NCI-H748 treated with DMSO at 0.1 percent for 48 hours (cell line): ENCODE results near the gene NECTIN4.
"Not testable (repeated sequence)": the region's sequence is repeated elsewhere in the genome, so short reads cannot be mapped to it uniquely, and the experiment has no call there.

Source experiments
- DNase-seq: peaks from one replicate; lab custom pipeline; 2025; lab: John Stamatoyannopoulos, UW

Gene NECTIN4

DNA sequence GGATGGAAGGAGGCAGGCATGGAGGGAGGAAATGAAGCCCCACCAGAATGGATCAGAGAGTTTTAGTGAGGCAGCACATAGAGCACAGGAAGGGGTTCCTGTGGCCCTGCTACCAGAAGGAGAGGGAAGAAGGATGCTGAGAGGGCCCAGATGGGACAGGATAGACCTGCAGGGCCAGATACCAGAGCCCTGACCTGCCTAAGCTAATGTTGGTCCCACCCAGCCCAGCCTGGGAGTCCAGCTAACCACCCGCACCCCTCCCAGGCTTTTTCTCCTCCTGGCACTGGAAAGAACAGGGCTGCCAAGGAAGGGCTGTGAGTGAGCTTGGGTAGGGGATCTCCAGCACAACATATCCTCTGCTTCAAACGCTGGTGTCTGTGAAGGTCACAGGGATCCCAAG lies 6.9 kb downstream of the NECTIN4 start:
- no peak for DNase-seq

DNA sequence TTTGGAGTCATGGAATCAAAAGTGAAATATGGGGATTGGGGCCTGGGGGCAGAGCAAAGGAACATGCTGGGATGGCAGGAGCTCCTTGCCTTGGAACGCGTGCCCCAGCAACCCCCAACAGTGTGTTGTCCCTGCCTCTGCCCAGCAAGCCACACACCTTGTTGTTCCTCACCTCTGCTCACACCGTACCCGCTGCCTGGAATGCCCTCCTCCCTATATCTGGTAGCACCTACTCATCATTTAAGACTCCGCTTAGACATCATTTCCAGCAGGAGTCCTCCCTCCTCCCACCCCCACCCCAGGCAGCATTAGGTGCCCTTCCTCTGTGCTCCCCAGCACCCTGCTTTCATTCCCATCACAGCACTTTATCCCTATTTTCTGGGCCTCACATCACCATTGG lies 7.8 kb downstream of the NECTIN4 start:
- DNase-seq, result no peak

DNA sequence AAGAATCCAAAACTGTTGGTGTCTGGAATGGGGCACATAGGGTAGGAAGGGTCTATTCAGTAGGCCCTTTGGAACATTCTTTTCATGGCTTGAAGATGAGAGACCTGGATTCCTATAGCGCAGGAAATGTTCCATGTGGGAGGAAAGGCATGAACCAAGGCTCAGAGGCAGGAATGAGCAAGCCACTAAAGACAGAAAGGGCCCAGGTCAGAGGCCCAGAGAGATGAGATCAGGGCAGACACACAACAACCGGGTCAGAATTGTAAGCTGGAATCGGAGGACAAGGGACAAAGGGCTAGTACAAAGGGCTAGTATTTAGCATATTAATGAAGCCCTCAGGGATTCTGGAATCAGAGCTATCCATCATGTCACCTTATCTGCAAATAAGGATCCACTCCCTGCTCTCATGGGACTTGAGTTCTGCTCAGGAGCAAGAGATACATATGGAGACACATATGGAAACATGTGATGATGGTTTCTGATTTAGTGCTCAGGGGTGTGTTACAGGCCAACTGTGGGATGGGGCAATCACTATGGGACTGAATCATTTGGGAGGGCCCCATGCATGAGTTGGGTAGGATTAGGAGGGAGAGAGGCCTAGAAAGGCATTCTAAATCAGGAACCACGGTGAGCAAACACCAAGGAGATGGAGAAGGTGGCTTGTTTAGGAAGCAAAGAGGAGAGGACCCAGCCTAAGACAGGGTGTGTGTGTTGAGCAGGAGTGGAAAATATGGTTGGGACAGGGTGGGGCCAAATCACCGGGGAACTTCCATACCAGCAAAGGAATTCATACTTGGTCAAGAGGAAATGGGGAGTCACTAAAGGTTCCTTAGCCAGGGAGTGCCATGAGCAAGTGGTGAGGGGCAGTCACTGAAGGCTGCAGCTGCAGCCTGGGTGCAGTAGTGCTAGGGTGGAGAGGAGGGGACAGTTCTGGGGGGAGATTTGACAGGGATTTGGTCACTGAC lies 8.6 kb downstream of the NECTIN4 start:
- no peak for DNase-seq

DNA sequence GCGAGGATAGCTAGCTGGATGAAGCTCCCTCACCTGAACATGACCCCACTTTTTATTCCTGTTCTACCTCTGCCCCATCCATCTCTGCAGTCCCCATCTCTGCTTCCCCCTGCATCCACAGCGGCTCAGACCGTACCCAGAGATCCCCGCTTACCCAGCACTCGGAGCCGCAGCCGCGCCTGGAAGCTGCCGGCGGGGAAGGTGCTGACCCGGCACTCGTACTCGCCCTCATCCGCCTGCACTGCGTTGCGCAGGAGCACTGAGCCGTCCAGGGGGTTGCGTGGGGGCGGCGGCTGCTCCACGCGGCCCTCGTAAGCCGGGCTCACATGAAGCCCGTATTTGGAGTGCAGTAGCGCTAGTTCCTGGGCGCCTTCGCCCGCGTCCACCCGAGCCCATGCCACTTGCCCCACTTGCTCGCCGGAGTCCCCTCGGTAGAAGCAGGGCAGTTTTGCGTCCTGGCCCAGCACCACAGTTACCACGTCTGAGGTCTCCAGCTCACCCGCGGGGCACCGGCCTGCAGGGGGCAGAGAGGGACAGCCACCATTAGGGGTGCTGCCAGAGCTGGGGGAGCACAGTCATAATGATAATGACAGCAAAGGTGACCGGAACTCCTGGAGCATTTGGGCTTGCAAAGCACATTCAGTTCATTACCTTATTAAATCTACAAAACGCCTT lies 9.8 kb downstream of the NECTIN4 start:
- no peak for DNase-seq

DNA sequence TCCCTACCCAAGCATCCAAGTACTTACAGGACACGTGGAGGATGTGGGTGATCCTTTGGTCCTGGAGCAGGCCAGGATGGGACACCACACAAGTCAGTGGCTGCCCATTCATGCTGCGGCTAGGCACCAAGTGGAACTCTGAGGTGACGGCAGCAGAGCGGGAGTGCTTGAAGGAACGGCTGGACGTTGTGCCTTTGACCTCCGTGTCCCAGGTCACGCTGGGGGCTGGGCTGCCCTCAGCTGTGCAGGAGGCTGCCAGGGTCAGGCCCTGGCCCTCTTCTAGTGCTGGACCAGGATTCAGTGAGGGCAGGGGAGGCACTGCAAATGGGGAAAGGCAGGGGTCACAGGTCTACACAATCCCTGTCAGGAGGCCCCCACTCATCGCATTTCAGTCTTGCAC lies 11.9 kb downstream of the NECTIN4 start:
- no peak for DNase-seq

DNA sequence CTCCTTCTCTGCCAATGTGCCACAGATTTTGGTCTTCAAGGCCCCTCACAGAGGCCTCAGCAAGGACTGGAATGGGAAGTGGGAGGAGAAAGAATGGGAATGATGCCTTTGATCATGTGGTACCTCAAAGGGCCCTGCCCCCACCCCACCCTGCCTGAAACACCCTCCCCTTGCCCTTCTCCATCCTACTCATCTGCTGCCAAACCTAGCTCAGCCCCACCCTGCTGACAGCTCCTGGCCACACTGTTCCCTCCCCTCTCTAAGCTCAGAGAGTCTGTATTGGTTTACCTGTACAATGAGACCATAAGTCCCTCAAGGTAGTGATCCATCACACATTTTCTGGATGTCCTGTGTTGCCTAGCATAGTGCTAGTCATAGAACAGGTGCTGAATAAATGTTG lies 12.9 kb downstream of the NECTIN4 start:
- no peak for DNase-seq

DNA sequence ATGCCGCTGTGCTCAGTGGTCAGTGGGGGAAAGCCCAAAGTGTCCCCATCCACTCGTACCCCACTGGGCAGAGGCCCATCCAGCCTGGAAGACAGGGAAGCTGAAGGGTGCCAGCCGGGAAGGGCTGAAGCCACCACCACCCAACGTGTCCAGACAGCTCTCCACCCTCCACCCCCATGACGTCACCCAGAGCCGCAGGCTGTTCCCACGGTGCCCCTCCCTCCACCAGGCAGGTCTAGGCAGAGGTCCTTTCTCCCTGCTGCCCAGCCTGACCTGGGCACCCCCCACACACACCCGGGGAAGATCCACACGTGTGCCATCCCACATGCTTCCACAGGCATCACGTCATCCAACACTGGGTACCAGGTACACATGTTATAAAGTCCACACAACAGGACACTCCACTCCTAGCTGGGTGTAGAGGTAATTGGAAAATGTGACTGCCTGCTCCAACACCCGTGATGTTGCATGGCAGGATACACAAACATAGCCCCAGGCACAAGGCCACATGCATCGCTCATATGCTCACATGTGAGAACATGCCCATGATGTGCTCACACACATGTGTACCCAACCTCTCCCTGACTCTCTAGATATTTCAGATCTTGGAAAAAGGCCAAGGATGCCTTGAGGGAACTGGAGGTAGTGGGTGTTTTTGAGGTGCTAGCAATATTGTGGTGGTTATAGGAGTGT lies 14.5 kb downstream of the NECTIN4 start:
- no peak for DNase-seq

DNA sequence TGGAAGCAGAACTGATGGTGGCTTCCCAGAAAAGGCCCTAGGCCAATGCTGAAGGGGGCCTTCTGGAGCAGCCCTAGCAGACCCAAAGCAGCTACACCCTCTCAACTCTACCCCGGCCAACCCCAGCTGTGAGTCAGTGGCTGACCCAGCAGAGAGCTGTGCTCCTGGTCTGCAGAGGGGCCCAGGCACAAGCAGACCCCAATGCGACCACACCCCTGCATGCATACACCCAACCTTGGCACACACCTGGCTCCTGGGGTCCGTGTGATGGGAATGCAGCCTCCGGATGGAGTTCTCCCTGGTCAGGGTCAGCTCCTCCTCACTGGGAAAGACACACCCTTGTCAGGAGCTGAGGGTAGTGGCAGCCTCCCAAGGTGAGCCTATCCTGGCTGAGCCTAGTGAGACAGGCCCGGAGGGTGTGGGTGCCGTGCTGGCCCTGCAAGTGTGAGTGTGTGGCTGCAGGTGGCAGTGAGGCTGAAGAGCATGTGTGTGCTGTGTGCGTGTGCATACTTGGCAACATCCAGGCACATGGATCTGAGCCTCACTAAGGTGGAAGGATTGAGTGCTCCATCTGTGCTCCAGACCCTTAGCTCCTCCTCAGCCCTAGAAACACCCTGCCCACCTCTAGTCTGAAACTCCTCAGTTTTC lies 15.8 kb downstream of the NECTIN4 start:
- no peak for DNase-seq

DNA sequence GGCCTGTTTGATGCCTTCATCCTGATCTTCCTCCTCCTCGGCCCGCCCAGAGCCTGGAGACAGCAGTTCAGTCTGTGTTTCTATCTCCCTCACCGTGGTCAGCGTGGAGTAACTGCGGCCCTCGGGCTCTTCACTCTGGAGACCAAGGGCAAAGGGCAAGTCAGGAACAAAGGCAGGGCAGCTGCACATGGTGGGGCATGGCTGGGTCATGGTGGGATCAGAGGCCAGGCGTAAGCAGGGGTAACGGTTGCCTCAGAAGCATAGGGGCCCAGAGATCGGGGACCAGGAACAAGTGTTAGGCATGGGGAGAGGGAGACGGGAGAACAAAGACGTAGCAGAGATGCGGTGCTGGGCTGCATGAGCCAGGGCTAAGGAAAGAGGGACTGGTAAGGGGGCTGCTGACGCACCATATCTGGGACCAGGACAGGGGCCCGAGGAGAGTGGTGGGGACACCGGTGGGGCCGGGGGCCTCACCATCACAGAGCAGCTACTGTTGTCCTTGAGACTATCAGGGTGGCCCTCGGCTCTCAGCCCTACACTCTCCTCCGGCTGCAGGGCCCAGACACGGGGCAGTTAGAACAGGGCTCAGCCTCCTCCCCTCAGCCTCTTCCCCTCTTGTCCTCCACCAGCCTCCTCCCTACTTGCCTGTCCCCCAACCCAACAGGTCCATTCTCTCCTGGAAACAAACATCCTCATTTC lies 16.5 kb downstream of the NECTIN4 start:
- no peak for DNase-seq

DNA sequence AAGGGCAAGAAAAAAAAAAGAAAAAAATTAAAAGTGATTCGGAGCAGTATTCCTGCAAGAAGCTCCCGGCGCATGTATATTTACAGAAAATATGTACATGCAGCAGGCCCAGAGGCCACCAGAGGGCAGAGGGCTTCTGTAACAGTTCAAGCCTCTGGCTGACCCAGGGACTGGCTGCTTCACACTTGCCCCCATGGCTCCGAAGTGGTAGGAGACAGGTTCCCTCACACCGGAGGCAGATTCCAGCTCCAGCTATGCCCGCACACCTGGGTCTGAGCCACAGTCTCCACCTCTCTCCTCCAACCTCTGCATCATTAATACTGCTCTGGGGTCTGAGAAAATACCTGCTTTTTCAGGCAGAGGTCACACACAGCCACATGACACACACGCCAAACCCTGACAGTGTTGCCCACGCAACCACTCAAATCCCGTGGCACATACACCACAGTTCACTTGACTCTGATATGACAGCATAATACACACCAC lies 17.4 kb downstream of the NECTIN4 start:
- DNase-seq, result no peak

DNA sequence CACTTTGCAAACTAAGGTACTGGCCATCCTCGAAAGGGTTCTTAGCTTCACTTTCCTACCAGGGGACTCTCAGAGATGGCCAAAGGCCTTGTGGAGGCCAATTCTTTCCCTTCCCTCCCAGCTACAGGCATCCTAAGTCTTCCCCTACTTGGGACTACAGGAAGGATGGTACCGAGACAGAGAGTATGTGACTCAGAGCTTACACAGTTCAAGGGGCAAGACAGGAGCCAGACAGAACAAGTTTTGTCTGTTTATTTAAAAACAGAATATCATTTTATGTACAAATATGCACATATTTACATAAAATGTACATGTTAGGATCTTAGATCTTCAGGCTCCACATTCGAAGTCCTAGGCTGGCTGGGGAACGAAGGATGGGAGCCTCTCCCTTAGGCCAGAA lies 18.6 kb downstream of the NECTIN4 start:
- no peak for DNase-seq

DNA sequence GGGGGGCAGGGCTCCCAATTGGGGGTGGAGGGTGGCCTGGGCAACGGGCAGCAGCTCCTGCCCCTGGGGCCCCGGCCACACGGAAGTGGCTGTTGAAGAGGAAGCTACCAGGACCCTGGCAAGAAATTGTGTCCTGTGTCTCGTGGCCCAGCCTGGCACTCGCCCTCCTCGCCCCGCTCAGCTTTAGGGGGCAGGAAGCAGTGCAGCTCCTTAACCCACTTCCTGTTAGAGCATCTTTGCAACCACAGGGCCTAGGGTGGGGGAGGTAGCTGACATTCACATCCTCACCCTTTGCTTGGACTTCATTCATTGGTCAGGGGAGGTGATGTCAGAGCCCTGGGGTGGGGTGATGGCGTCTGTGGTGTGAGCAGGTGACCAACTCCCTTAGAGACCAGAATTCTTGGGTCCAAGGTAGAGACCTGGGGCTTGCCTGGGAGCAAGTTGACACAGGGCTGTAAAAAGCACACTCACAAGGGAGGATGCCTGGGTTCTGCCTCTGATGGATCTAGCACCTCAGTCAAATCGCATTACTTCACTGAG lies 19.6 kb downstream of the NECTIN4 start, which contains the start of gene ARHGAP30:
ARHGAP30 (minus strand) TSS at position 161 of the 540 bp plus-strand sequence. CDS start 267 bp downstream, outside the sequence.
- DNase-seq, result no peak

DNA sequence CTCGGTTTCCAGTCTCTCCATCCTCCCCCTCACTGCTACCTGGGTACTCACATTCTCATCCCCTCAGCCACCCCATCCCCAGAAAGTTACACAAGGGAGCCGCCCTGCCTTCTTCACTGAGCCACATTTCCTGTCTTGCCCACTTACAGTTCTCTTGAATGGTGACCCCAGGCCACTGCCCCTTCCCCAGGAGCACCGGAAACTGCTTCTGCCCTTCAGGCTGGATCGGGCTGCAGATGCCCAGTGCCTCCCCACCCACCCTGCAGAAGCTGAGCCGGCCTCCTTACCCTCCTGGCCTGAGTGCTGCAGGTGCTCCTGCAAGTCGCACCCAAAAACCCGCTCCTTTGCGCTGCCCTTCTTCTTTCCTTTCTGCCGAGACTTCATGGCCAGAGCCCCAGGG lies 20.1 kb downstream of the NECTIN4 start:
- no peak for DNase-seq

DNA sequence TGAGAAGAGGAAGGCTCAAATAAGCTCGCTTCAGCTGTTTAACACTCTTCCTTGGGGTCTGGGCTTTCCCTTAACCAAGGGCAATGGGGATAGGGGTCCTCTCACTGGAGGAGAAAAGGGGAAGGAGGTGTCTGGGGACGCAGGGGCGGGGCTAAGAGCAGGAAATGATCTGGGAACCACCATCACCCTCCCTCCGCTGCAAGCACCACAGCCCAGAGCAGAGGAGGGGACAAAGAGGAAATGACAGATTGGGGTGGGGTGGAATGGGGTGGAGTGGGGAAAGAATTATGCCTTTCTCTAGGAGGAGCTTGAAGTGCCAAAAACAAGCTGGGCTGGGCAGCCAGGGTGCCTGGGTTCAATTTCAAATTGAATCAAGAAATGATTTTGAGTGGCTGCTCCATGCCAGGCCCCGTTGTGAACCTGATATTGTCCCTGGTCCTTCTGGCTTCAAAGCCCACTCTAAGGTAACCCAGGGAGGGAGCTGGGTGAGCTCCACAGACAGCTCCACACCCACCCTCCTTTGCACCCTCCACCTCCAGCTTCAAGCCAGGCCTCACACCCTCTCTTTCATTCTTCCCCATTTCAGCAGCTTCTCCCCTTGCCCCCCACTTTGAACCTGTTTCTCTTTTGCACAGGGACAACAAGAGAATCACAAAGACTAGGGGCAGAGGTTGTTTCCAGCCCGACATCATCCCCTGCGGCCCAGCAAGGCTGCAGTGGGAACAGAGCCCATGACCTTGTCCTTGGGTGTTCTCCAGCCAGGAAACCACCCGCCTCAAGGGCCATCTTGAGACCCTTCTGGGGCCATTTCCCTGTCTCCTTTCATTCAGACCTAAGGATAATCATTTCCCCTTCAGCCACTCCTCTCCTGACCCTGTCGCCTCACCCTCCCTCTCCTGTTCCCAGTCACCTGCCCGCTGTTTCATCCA lies 20.8 kb downstream of the NECTIN4 start:
- no peak for DNase-seq

DNA sequence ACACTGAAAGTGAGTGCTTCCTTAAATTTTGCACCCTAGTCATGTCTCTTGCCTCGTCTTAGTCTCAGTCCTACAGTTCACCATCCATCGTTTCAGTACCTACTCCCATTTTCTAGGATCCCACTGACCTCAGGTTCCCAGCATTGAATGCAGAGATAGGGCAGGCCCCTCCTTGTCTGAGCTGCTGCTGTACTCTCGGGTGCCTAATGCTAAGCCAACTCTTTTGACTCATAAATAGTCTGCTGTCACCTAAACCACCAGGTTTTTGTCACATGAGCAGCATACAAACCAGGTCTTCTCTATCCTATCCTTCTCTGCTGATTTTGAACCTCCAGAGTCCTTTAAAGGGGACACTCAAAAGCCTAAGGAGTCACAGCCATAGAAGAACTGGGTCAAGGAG lies 22.7 kb downstream of the NECTIN4 start:
- no peak for DNase-seq

DNA sequence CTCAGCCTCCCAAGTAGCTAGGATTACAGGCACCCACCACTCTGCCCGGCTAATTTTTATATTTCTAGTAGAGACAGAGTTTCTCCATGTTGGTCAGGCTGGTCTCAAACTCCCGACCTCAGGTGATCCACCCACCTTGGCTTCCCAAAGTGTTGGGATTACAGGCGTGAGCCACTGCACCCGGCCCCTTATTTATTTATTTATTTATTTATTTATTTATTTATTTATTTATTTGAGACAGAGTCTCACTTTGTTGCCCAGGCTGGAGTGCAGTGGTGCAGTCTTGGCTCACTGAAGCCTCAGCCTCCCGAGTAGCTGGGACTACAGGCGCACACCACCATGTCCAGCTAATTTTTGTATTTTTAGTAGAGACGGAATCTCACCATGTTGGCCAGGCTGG lies 23.7 kb downstream of the NECTIN4 start:
- DNase-seq, result not testable (repeated sequence)

DNA sequence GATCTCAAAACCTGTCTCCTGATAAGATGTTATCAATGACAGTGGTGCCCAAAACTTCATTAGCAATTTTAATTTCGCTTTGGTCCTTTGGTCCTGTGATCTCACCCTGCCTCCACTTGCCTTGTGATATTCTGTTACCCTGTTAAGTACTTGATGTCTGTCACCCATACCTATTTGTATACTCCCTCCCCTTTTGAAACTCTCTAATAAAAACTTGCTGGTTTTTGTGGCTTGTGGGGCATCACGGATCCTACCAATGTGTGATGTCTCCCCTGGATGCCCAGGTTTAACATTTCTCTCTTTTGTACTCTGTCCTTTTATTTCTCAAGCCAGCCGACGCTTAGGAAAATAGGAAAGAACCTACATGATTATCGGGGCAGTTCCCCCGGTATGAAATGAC lies 25.4 kb downstream of the NECTIN4 start:
- not testable (repeated sequence) for DNase-seq

DNA sequence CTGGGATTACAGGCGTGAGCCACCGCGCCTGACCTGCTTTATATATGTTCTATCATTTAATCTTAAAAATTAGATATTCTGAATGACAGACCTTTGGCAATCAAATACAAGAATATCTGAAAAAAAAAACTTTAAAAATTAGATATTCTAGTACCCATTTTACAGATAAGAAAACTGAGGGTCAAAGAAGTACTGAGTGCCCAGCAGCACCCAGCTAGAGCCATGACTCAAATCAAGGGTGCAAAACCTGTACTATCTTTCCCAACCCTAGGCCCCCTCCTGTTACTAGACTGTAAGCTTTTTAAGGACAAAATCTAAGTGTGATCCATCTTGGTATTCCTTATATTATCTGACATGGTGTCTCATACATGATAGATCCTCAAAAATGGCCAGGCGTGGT lies 27.9 kb downstream of the NECTIN4 start:
- DNase-seq, result no peak

DNA sequence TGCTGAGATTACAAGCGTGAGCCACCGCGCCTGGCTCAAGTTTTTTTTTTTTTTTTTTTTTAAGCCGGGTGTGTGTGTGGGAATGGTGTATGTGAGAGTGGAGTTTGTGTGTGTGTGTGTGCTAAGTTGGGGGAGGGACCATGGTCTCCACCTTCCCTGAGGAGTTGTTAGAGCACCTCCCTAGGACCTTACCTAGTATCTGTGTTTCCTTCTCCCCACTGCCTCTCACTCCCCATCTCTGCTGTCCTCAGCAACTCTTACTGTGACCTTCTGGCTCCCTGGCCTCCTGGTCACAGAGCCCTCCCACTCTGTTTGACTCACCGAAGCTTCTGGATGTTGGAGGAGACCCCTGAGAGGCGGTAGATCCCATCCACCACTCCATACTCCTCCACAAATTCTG lies 30.1 kb downstream of the NECTIN4 start:
- DNase-seq, result no peak

DNA sequence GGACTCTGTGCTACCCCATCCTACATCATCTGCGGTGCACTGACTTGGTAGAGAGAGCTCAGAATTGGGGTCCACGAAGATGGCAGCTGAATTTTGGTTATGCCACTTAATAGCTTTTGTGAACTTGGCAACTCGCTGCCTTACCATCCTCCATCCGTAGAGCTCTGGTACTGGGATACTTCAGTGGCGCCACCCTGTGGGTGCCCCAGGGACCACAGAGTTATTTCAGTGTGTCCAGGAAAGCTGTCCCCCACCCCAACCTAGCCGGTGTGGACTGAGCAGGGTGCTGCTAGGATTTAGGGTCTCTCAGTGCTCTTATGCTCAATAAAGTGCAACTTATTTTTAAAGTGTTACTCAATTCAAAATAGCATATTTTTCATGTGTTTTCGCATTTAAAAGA lies 34.6 kb downstream of the NECTIN4 start:
- no peak for DNase-seq
